Ishikawa (cell line): ENCODE results near the gene PRKAR1A.

Experiments
- CEBPB ChIP-seq: IDR thresholded peaks from 2 replicates; pipeline ENCODE4 v1.6.1; 2012
- CREB1 ChIP-seq: IDR thresholded peaks from 2 replicates; pipeline ENCODE4 v1.6.1; 2012; ENCODE audit warnings: low read depth
- EGR1 ChIP-seq: IDR thresholded peaks from 2 replicates; pipeline ENCODE4 v1.6.1; 2012
- EP300 ChIP-seq: IDR thresholded peaks from 2 replicates; pipeline ENCODE4 v1.6.1; 2012; ENCODE audit warnings: borderline replicate concordance
- NFIC ChIP-seq: IDR thresholded peaks from 2 replicates; pipeline ENCODE4 v1.6.1; 2012
- RAD21 ChIP-seq: IDR thresholded peaks from 2 replicates; pipeline ENCODE4 v1.6.1; 2012; ENCODE audit warnings: low read depth
- TAF1 ChIP-seq: IDR thresholded peaks from 2 replicates; pipeline ENCODE4 v1.6.1; 2012; ENCODE audit warnings: low read depth, mild to moderate bottlenecking
- YY1 ChIP-seq: IDR thresholded peaks from 2 replicates; pipeline ENCODE4 v1.6.1; 2012; ENCODE audit warnings: low read depth
- ZBTB7A ChIP-seq: IDR thresholded peaks from 2 replicates; pipeline ENCODE4 v1.6.1; 2012; ENCODE audit warnings: low read depth
- TF ChIP-seq, protein P1 (sequence below): IDR thresholded peaks from 2 replicates; pipeline ENCODE4 v1.6.1; 2012
- TF ChIP-seq, protein P2 (sequence below): IDR thresholded peaks from 2 replicates; pipeline ENCODE4 v1.6.1; 2012; ENCODE audit warnings: low read depth, mild to moderate bottlenecking
- TF ChIP-seq, protein P3 (sequence below): IDR thresholded peaks from 2 replicates; pipeline ENCODE4 v1.6.1; 2012

DNA sequence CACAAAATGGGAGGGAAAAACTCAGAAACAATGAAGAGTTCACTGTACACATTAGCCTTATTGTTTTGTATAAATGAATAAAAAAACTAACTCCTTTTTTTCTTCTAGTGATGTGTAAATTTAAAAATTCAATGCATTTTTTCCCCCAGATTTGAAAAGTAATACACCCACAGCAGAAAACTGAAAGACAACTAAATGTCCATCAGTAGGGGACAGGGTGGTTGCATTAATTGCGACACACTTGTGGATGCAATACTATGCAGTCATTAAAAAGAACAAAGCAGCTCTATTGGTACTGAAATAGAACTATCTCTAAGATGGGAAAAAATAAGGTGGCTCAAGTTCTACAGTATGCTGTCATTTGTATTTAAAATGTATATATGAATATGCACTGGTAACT, 41.3 kb upstream of the PRKAR1A start:
- TF ChIP-seq YY1, result no peak
- TF ChIP-seq EP300, result no peak
- TF ChIP-seq TAF1, result no peak
- TF ChIP-seq, protein P1, sequence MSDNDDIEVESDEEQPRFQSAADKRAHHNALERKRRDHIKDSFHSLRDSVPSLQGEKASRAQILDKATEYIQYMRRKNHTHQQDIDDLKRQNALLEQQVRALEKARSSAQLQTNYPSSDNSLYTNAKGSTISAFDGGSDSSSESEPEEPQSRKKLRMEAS, result no peak
- TF ChIP-seq, protein P2, sequence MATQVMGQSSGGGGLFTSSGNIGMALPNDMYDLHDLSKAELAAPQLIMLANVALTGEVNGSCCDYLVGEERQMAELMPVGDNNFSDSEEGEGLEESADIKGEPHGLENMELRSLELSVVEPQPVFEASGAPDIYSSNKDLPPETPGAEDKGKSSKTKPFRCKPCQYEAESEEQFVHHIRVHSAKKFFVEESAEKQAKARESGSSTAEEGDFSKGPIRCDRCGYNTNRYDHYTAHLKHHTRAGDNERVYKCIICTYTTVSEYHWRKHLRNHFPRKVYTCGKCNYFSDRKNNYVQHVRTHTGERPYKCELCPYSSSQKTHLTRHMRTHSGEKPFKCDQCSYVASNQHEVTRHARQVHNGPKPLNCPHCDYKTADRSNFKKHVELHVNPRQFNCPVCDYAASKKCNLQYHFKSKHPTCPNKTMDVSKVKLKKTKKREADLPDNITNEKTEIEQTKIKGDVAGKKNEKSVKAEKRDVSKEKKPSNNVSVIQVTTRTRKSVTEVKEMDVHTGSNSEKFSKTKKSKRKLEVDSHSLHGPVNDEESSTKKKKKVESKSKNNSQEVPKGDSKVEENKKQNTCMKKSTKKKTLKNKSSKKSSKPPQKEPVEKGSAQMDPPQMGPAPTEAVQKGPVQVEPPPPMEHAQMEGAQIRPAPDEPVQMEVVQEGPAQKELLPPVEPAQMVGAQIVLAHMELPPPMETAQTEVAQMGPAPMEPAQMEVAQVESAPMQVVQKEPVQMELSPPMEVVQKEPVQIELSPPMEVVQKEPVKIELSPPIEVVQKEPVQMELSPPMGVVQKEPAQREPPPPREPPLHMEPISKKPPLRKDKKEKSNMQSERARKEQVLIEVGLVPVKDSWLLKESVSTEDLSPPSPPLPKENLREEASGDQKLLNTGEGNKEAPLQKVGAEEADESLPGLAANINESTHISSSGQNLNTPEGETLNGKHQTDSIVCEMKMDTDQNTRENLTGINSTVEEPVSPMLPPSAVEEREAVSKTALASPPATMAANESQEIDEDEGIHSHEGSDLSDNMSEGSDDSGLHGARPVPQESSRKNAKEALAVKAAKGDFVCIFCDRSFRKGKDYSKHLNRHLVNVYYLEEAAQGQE, result no peak
- no peak for TF ChIP-seq RAD21
- TF ChIP-seq, protein P3, sequence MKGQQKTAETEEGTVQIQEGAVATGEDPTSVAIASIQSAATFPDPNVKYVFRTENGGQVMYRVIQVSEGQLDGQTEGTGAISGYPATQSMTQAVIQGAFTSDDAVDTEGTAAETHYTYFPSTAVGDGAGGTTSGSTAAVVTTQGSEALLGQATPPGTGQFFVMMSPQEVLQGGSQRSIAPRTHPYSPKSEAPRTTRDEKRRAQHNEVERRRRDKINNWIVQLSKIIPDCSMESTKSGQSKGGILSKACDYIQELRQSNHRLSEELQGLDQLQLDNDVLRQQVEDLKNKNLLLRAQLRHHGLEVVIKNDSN, result no peak
- no peak for TF ChIP-seq ZBTB7A
- no peak for TF ChIP-seq NFIC
- no peak for TF ChIP-seq EGR1
- no peak; the same call in 1 of the 2 replicates for TF ChIP-seq CEBPB
- no peak for TF ChIP-seq CREB1
